H1 (cell line): ENCODE measurements around the gene CEP41. TPM values are rescaled to one million over a fixed set of nuclear protein-coding genes. Genes with fewer than 3 reads are reported as not detected.
A peak's percentile ranks its signal among the peaks of the same experiment; 100 is the strongest.

ENCODE experiments used
- CTCF ChIA-PET: fragments of 300-600 bp; sonication (Branson Sonifier 250); formaldehyde crosslinking; loops from one replicate; lab custom pipeline; 2021; ENCODE audit not compliant: partially characterized antibody; lab: Charles Lee
- POLR2A ChIA-PET: fragments of 300-600 bp; sonication (Branson Sonifier 250); formaldehyde crosslinking; loops from one replicate; lab custom pipeline; 2021; ENCODE audit warnings: inconsistent platforms; ENCODE audit not compliant: partially characterized antibody; lab: Charles Lee
- DNase-seq, 2 experiments: peaks; one replicate each; pipeline versions ENCODE4 v3.0.0 to v3.0.0-alpha.2; 2010 to 2022; ENCODE audit warnings: low spot score in 2 of 2, low read depth in 1 of 2, mixed read lengths in 1 of 2
- FAIRE-seq: peaks from 2 replicates; lab custom pipeline; 2011; peaks lifted over from hg19 to GRCh38; lab: Jason Lieb, UNC
- H2AFZ ChIP-seq: 2 replicates; pipeline ENCODE4 v1.8.1; 2012; ENCODE audit warnings: low read length, inconsistent platforms
- H2AK5ac ChIP-seq: 2 replicates; pipeline ENCODE4 v1.6.1; 2013; ENCODE audit warnings: low read depth, low read length
- H2BK120ac ChIP-seq: replicated peaks from 2 replicates; pipeline ENCODE3; 2013; ENCODE audit warnings: low read depth, low read length, inconsistent platforms
- H2BK12ac ChIP-seq: 2 replicates; pipeline ENCODE4 v1.6.1; 2013; ENCODE audit warnings: low read depth, low read length
- H2BK15ac ChIP-seq: 2 replicates; pipeline ENCODE4 v1.6.1; 2013; ENCODE audit warnings: low read length
- H2BK20ac ChIP-seq: 2 replicates; pipeline ENCODE4 v1.6.1; 2013; ENCODE audit warnings: low read length
- H2BK5ac ChIP-seq: 2 replicates; pipeline ENCODE4 v1.6.1; 2013; ENCODE audit warnings: low read depth, low read length
- H3K14ac ChIP-seq: 2 replicates; pipeline ENCODE4 v1.6.1; 2013; ENCODE audit warnings: inconsistent platforms; ENCODE audit not compliant: insufficient read length
- H3K18ac ChIP-seq: 2 replicates; pipeline ENCODE4 v1.6.1; 2013; ENCODE audit warnings: low read length; ENCODE audit errors: extremely low read depth
- H3K23ac ChIP-seq: 2 replicates; pipeline ENCODE4 v1.6.1; 2013; ENCODE audit warnings: inconsistent platforms; ENCODE audit not compliant: insufficient read length
- H3K23me2 ChIP-seq: 2 replicates; pipeline ENCODE4 v1.6.1; 2013; ENCODE audit warnings: low read depth, low read length
- H3K27ac ChIP-seq: 2 replicates; pipeline ENCODE4 v1.6.1; 2011; ENCODE audit warnings: low read depth, low read length, inconsistent platforms
- H3K27me3 ChIP-seq, 4 experiments: replicated peaks in 1 of 4; 1 replicate in 1 of 4; 2 replicates in 3 of 4; pipeline versions ENCODE4 v1.6.1 to v1.8.1; 2011 to 2013; ENCODE audit warnings: low read length in 3 of 4, mild to moderate bottlenecking in 3 of 4, inconsistent platforms in 2 of 4, mixed read lengths in 2 of 4, moderate library complexity in 1 of 4; ENCODE audit not compliant: control insufficient read depth in 3 of 4, insufficient read depth in 3 of 4; ENCODE audit errors: extremely low read depth in 1 of 4
- H3K36me3 ChIP-seq, 4 experiments: 2 replicates each; pipeline versions ENCODE4 v1.6.1 to v1.8.1; 2011 to 2013; ENCODE audit warnings: mild to moderate bottlenecking in 4 of 4, low read length in 3 of 4, moderate library complexity in 2 of 4, control low read depth in 1 of 4, inconsistent platforms in 1 of 4; ENCODE audit not compliant: insufficient read depth in 4 of 4, control insufficient read depth in 2 of 4
- H3K4ac ChIP-seq: replicated peaks from 2 replicates; pipeline ENCODE3; 2013; ENCODE audit warnings: low read length, low read depth, mixed read lengths, inconsistent platforms; ENCODE audit not compliant: insufficient read length
- H3K4me1 ChIP-seq, 4 experiments: replicated peaks in 1 of 4; 1 replicate in 1 of 4; 2 replicates in 3 of 4; pipeline versions ENCODE4 v1.6.1 to v1.8.1; 2011 to 2013; ENCODE audit warnings: low read length in 3 of 4, inconsistent platforms in 2 of 4, mixed read lengths in 1 of 4; ENCODE audit not compliant: insufficient read depth in 4 of 4, control insufficient read depth in 3 of 4
- H3K4me2 ChIP-seq, 2 experiments: 2 replicates each; pipeline versions ENCODE4 v1.6.1 to v1.8.1; 2011 to 2013; ENCODE audit warnings: low read depth in 2 of 2, low read length in 2 of 2, control low read depth in 1 of 2, inconsistent platforms in 1 of 2, mild to moderate bottlenecking in 1 of 2; ENCODE audit not compliant: insufficient read depth in 1 of 2
- H3K4me3 ChIP-seq, 4 experiments: fragments of 200-600, 300-600 bp in 1 of 4; sonication (generic), shearing (Covaris generic), sonication (Bioruptor Twin) in 1 of 4; 2 replicates each; pipeline versions ENCODE4 v1.5.1 to v1.8.1; 2011 to 2016; ENCODE audit warnings: low read length in 4 of 4, low read depth in 3 of 4, control low read depth in 2 of 4, inconsistent platforms in 2 of 4, mild to moderate bottlenecking in 2 of 4, mixed read lengths in 1 of 4, moderate library complexity in 1 of 4; ENCODE audit not compliant: insufficient read depth in 2 of 4; ENCODE audit errors: extremely low read depth in 1 of 4
- H3K56ac ChIP-seq: replicated peaks from 2 replicates; pipeline ENCODE3; 2013; ENCODE audit warnings: low read depth, mild to moderate bottlenecking, mixed read lengths, low read length, inconsistent platforms; ENCODE audit not compliant: insufficient read length
- H3K79me1 ChIP-seq: 2 replicates; pipeline ENCODE4 v1.6.1; 2013; ENCODE audit warnings: low read depth, low read length, control low read depth
- H3K79me2 ChIP-seq, 2 experiments: 2 replicates each; pipeline versions ENCODE4 v1.6.1 to v1.8.1; 2012 to 2013; ENCODE audit warnings: low read length in 2 of 2, mild to moderate bottlenecking in 2 of 2, inconsistent platforms in 1 of 2; ENCODE audit not compliant: insufficient read depth in 2 of 2, control insufficient read depth in 1 of 2
- H3K9ac ChIP-seq, 4 experiments: replicated peaks in 1 of 4; 1 replicate in 1 of 4; 2 replicates in 3 of 4; pipeline versions ENCODE4 v1.6.1 to v1.8.1; 2011 to 2013; ENCODE audit warnings: low read depth in 3 of 4, low read length in 3 of 4, control low read depth in 2 of 4, mild to moderate bottlenecking in 2 of 4, moderate library complexity in 2 of 4, inconsistent platforms in 1 of 4; ENCODE audit errors: extremely low read depth in 1 of 4
- H3K9me3 ChIP-seq, 2 experiments: 2 replicates each; pipeline versions ENCODE4 v1.6.1 to v1.8.1; 2012 to 2013; ENCODE audit warnings: mild to moderate bottlenecking in 2 of 2, moderate library complexity in 2 of 2, control low read depth in 1 of 2, inconsistent platforms in 1 of 2, low read depth in 1 of 2, low read length in 1 of 2, mixed read lengths in 1 of 2; ENCODE audit not compliant: insufficient read depth in 2 of 2
- H4K20me1 ChIP-seq, 2 experiments: replicated peaks in 1 of 2; 2 replicates each; pipeline versions ENCODE3 to v1.8.1; 2011 to 2013; ENCODE audit warnings: inconsistent platforms in 2 of 2, low read length in 2 of 2, mild to moderate bottlenecking in 1 of 2; ENCODE audit not compliant: insufficient read depth in 2 of 2, control insufficient read depth in 1 of 2
- H4K5ac ChIP-seq: 2 replicates; pipeline ENCODE4 v1.6.1; 2013; ENCODE audit warnings: low read length, low read depth, mixed read lengths, inconsistent platforms; ENCODE audit not compliant: insufficient read length
- H4K8ac ChIP-seq: 2 replicates; pipeline ENCODE4 v1.8.0; 2013; ENCODE audit warnings: mild to moderate bottlenecking, moderate library complexity, low read length, inconsistent platforms; ENCODE audit not compliant: insufficient read depth; ENCODE audit errors: extremely low read depth
- H4K91ac ChIP-seq: replicated peaks from 2 replicates; pipeline ENCODE3; 2013; ENCODE audit warnings: low read length, mixed read lengths, inconsistent platforms; ENCODE audit not compliant: insufficient read length
- ATF3 ChIP-seq: IDR thresholded peaks from 2 replicates; pipeline ENCODE4 v1.6.1; 2011; ENCODE audit warnings: low read depth, mild to moderate bottlenecking, low read length; ENCODE audit not compliant: insufficient read depth
- CEBPB ChIP-seq: IDR thresholded peaks from 2 replicates; pipeline ENCODE4 v1.6.1; 2012; ENCODE audit warnings: low read depth, low read length
- CREB1 ChIP-seq: IDR thresholded peaks from 2 replicates; pipeline ENCODE4 v1.6.1; 2012; ENCODE audit warnings: inconsistent platforms
- CTCF ChIP-seq, 3 experiments: IDR thresholded peaks; 1 replicate in 2 of 3; 2 replicates in 1 of 3; pipeline versions ENCODE4 v1.5.1 to v1.6.1; 2011; ENCODE audit warnings: low read length in 3 of 3, mild to moderate bottlenecking in 3 of 3, inconsistent platforms in 2 of 3, low read depth in 1 of 3, moderate library complexity in 1 of 3; ENCODE audit not compliant: insufficient read depth in 1 of 3; ENCODE audit errors: control extremely low read depth in 1 of 3
- PHF8 ChIP-seq: fragments of 200-600 bp; sonication (generic); conservative IDR thresholded peaks from 2 replicates; pipeline ENCODE4 v1.7.1; 2012; ENCODE audit warnings: low read depth, mild to moderate bottlenecking, inconsistent platforms, low read length, moderate library complexity
- RAD21 ChIP-seq, 2 experiments: IDR thresholded peaks in 1 of 2; conservative IDR thresholded peaks in 1 of 2; 2 replicates each; pipeline ENCODE4 v1.6.1; 2011; ENCODE audit warnings: low read depth in 2 of 2, low read length in 2 of 2, improper control_type of control experiment in 1 of 2, inconsistent platforms in 1 of 2, mild to moderate bottlenecking in 1 of 2, moderate library complexity in 1 of 2
- SIX5 ChIP-seq: IDR thresholded peaks from 2 replicates; pipeline ENCODE4 v1.6.1; 2011; ENCODE audit warnings: mild to moderate bottlenecking, low read depth, low read length
- SP2 ChIP-seq: IDR thresholded peaks from 2 replicates; pipeline ENCODE4 v1.6.1; 2012; ENCODE audit warnings: mild to moderate bottlenecking, low read length, inconsistent platforms
- WGBS, 2 experiments: shearing (Covaris generic) in 1 of 2; methylation state at CpG; one replicate each; pipeline versions ENCODE4 v1.1.6 to v1.1.7; 2013 to 2015; ENCODE audit warnings: low lambda C conversion rate in 2 of 2, mixed read lengths in 2 of 2, inconsistent platforms in 1 of 2, low coverage in 1 of 2, missing lambda C conversion rate in 1 of 2; ENCODE audit not compliant: insufficient replicate concordance in 2 of 2, insufficient coverage in 1 of 2, insufficient read length in 1 of 2; ENCODE audit errors: extremely low coverage in 1 of 2, missing lambda C conversion rate in 1 of 2; 5-methylcytosine and 5-hydroxymethylcytosine counted together
- polyA plus RNA-seq, 7 experiments: library from polyadenylated mRNA; depleted of rRNA in 3 of 7; stranded (reverse) in 5 of 7; unstranded in 2 of 7; fragments of >200 nt in 5 of 7; fragments of 200-250 nt in 2 of 7; gene quantifications; 1 replicate in 5 of 7; 2 replicates in 1 of 7; 4 replicates in 1 of 7; pipeline versions ENCODE4 v1.2.1 to v1.2.3, GENCODE V29; 2011 to 2013; ENCODE audit warnings: missing spikeins in 2 of 7, mixed read lengths in 2 of 7
- total RNA-seq: library from RNA; stranded (reverse); fragmentation: NEBNext Ultra II Directional; extraction: Animal tissue kit (Norgen Biotek cat#: 25700); gene quantifications from 2 replicates; pipeline ENCODE4 v1.2.1, GENCODE V29; 2021

Gene CEP41
- total and polyA plus RNA-seq, 2 of the 8 experiments (the other 6 are each of a cell fraction or from before 2014, with no cell fraction given) = 9.3 to 12.8 TPM

GRCh38 chr7:130394421-130395195 is 46.2 kb downstream of the CEP41 start:
- 77% methylated on average over 7 of the region's 7 CpGs; no CpG with 5 or more reads in 1 of the 2 experiments for WGBS, 2 experiments
- Histone ChIP-seq H2BK15ac (no peak overlapping the region), H3K27ac (no peak overlapping the region), H3K4me2 (no peak overlapping the region), H3K79me1 (no peaks in the 10 kb centered on the region), H3K14ac (no peak overlapping the region), H3K36me3 (no peaks in the 10 kb centered on the region), H2BK5ac (no peak overlapping the region), H3K9me3 (no peaks in the 10 kb centered on the region), H4K91ac (no peak overlapping the region), H2AK5ac (no peak overlapping the region), H3K23me2 (no peaks in the 10 kb centered on the region), H2BK12ac (no peak overlapping the region), H4K20me1 (no peaks in the 10 kb centered on the region), H3K4ac (no peak overlapping the region), H4K5ac (no peak overlapping the region), H4K8ac (no peak overlapping the region), H3K79me2 (no peaks in the 10 kb centered on the region), H3K4me3 (no peak overlapping the region), H2BK20ac (no peak overlapping the region), H3K27me3 (no peaks in the 10 kb centered on the region), H3K18ac (no peak overlapping the region), H3K4me1 (peaks cover 0 to 2% (median 0%) of the 10 kb centered on the region in 4 experiments; a peak in 2 of 7 replicates), H2BK120ac (no peak overlapping the region), H3K9ac (no peak overlapping the region), H3K23ac (no peak overlapping the region), H2AFZ (no peak overlapping the region), H3K56ac (no peak overlapping the region)
- no peak for TF ChIP-seq SIX5
- no peak for TF ChIP-seq SP2
- 0 out of 4 replicates have a peak, but pooled peaks of 1 of the 2 experiments have one; percentile 1 for TF ChIP-seq RAD21 (IDR thresholded peaks at IDR 0.05 in 1 of 2, conservative IDR thresholded peaks at IDR 0.05 in 1 of 2; ENCODE audit: low read depth in 2 of 2, low read length in 2 of 2)
- no peak for TF ChIP-seq PHF8
- TF ChIP-seq CEBPB = no peak
- TF ChIP-seq ATF3 = no peak
- TF ChIP-seq CTCF (IDR thresholded peaks at IDR 0.05; ENCODE audit: control extremely low read depth in 1 of 3, insufficient read depth in 1 of 3, low read depth in 1 of 3, low read length in 3 of 3) = peak in 1 of 3 experiments; percentile 4; a peak in 1 of 4 replicates
- TF ChIP-seq CREB1 = no peak
- POLR2A ChIA-PET = no interaction called here
- CTCF ChIA-PET = interaction anchor here (0.7 to 1.3 kb wide), 2 partner anchors 10 to 100 kb away, joined by 3 to 5 read pairs; no protein-coding TSS in a partner anchor
- DNase-seq = no peak
- no peak for FAIRE-seq
